WTC11 (cell line): ENCODE measurements around the gene MYH9. TPM values are rescaled to one million over a fixed set of nuclear protein-coding genes. Genes with fewer than 3 reads are reported as not detected.

Experiments
- ATAC-seq: fragments of 200-7000 bp; cut with Tn5 transposase; 2 replicates; pipeline ENCODE4 v1.10.0; 2021; ENCODE audit warnings: mild to moderate bottlenecking, moderate library complexity
- CTCF ChIA-PET: fragments of 300-600 bp; sonication (Branson Sonifier 250); formaldehyde crosslinking; loops from one replicate; lab custom pipeline; 2021; ENCODE audit warnings: antibody characterized with exemption; lab: Charles Lee
- POLR2A ChIA-PET: fragments of 350-600 bp; sonication (Branson Sonifier 250); formaldehyde crosslinking; loops from one replicate; lab custom pipeline; 2021; ENCODE audit warnings: antibody characterized with exemption; lab: Charles Lee
- DNase-seq: peaks from one replicate; pipeline ENCODE4 v3.0.0; 2021; ENCODE audit warnings: low spot score
- H3K27ac Mint-ChIP-seq: 2 replicates; pipeline ENCODE4 v1.8.0; 2021; ENCODE audit warnings: mixed read lengths
- H3K27me3 Mint-ChIP-seq: 2 replicates; pipeline ENCODE4 v1.8.0; 2021; ENCODE audit warnings: low read depth, mild to moderate bottlenecking, moderate library complexity, mixed read lengths
- H3K36me3 Mint-ChIP-seq: 2 replicates; pipeline ENCODE4 v1.8.0; 2021; ENCODE audit warnings: mixed read lengths
- H3K4me1 Mint-ChIP-seq: 2 replicates; pipeline ENCODE4 v1.8.0; 2022; ENCODE audit warnings: mixed read lengths
- H3K4me3 Mint-ChIP-seq: 2 replicates; pipeline ENCODE4 v1.8.0; 2021; ENCODE audit warnings: mild to moderate bottlenecking, moderate library complexity, mixed read lengths
- H3K9me3 Mint-ChIP-seq: 2 replicates; pipeline ENCODE4 v1.8.0; 2021; ENCODE audit warnings: mixed read lengths
- CBFB ChIP-seq: sonication (generic); formaldehyde crosslinking; IDR thresholded peaks from 2 replicates; pipeline ENCODE4 v1.8.1; 2022; ENCODE audit warnings: mild to moderate bottlenecking, low read depth, missing genetic modification reagents
- MXD4 ChIP-seq: fragments of 250-450 bp; sonication (Bioruptor Pico); IDR thresholded peaks from 2 replicates; pipeline ENCODE4 v1.8.0; 2021; ENCODE audit warnings: mild to moderate bottlenecking, moderate library complexity, borderline replicate concordance
- NR2C2 ChIP-seq: sonication (generic); formaldehyde crosslinking; IDR thresholded peaks from 2 replicates; pipeline ENCODE4 v1.8.0; 2022; ENCODE audit warnings: mild to moderate bottlenecking, missing genetic modification reagents
- OVOL2 ChIP-seq: fragments of 250-450 bp; sonication (Bioruptor Pico); IDR thresholded peaks from 2 replicates; pipeline ENCODE4 v1.9.0; 2021; ENCODE audit warnings: mild to moderate bottlenecking, borderline replicate concordance
- PRRX2 ChIP-seq: fragments of 250-450 bp; sonication (Bioruptor Pico); IDR thresholded peaks from 2 replicates; pipeline ENCODE4 v1.8.0; 2021; ENCODE audit warnings: mild to moderate bottlenecking
- RORB ChIP-seq: fragments of 250-450 bp; sonication (Bioruptor Pico); IDR thresholded peaks from 2 replicates; pipeline ENCODE4 v1.9.0; 2021; ENCODE audit warnings: mild to moderate bottlenecking
- ZNF138 ChIP-seq: sonication (generic); formaldehyde crosslinking; conservative IDR thresholded peaks from 2 replicates; pipeline ENCODE4 v1.8.1; 2022; ENCODE audit warnings: mild to moderate bottlenecking, moderate library complexity, missing genetic modification reagents
- ZNF219 ChIP-seq: sonication (generic); formaldehyde crosslinking; IDR thresholded peaks from 2 replicates; pipeline ENCODE4 v1.8.0; 2023; ENCODE audit warnings: missing genetic modification reagents, mild to moderate bottlenecking, borderline replicate concordance
- total RNA-seq: library from RNA; stranded (reverse); gene quantifications from 3 replicates; pipeline ENCODE4 v1.2.3, GENCODE V29; 2021
- TF ChIP-seq, protein P1 (sequence below): sonication (generic); formaldehyde crosslinking; IDR thresholded peaks from 2 replicates; pipeline ENCODE4 v1.8.1; 2023; ENCODE audit warnings: mild to moderate bottlenecking, moderate library complexity, missing genetic modification reagents
- TF ChIP-seq, protein P2 (sequence below): fragments of 250-450 bp; sonication (Bioruptor Pico); IDR thresholded peaks from 2 replicates; pipeline ENCODE4 v2.1.2; 2022; ENCODE audit warnings: mild to moderate bottlenecking, moderate library complexity
- TF ChIP-seq, protein P3 (sequence below): sonication (generic); formaldehyde crosslinking; IDR thresholded peaks from 2 replicates; pipeline ENCODE4 v1.8.1; 2023; ENCODE audit warnings: mild to moderate bottlenecking, missing genetic modification reagents, moderate library complexity
- TF ChIP-seq, protein P4 (sequence below): fragments of 250-450 bp; sonication (Bioruptor Pico); IDR thresholded peaks from 2 replicates; pipeline ENCODE4 v1.9.0; 2021; ENCODE audit warnings: moderate library complexity, mild to moderate bottlenecking, inconsistent platforms, borderline replicate concordance
- TF ChIP-seq, protein P5 (sequence below): fragments of 200-600 bp; IDR thresholded peaks from 2 replicates; pipeline ENCODE4 v1.8.0; 2022; ENCODE audit warnings: antibody characterized with exemption
- TF ChIP-seq, protein P6 (sequence below): sonication (generic); formaldehyde crosslinking; conservative IDR thresholded peaks from 2 replicates; pipeline ENCODE4 v1.8.1; 2023; ENCODE audit warnings: mild to moderate bottlenecking, low read depth, missing genetic modification reagents, moderate library complexity
- TF ChIP-seq, protein P7 (sequence below): sonication (generic); formaldehyde crosslinking; conservative IDR thresholded peaks from 2 replicates; pipeline ENCODE4 v1.8.1; 2022; ENCODE audit warnings: mild to moderate bottlenecking, missing genetic modification reagents
- TF ChIP-seq, protein P8 (sequence below): fragments of 250-450 bp; sonication (Bioruptor Pico); IDR thresholded peaks from 2 replicates; pipeline ENCODE4 v1.8.0; 2021; ENCODE audit warnings: mild to moderate bottlenecking
- TF ChIP-seq, protein P9 (sequence below): fragments of 250-450 bp; sonication (Bioruptor Pico); IDR thresholded peaks from 2 replicates; pipeline ENCODE4 v1.9.0; 2021; ENCODE audit warnings: mild to moderate bottlenecking

The MYH9 gene
- total RNA-seq, 1 experiment from 2014 or later, result 277 TPM

DNA sequence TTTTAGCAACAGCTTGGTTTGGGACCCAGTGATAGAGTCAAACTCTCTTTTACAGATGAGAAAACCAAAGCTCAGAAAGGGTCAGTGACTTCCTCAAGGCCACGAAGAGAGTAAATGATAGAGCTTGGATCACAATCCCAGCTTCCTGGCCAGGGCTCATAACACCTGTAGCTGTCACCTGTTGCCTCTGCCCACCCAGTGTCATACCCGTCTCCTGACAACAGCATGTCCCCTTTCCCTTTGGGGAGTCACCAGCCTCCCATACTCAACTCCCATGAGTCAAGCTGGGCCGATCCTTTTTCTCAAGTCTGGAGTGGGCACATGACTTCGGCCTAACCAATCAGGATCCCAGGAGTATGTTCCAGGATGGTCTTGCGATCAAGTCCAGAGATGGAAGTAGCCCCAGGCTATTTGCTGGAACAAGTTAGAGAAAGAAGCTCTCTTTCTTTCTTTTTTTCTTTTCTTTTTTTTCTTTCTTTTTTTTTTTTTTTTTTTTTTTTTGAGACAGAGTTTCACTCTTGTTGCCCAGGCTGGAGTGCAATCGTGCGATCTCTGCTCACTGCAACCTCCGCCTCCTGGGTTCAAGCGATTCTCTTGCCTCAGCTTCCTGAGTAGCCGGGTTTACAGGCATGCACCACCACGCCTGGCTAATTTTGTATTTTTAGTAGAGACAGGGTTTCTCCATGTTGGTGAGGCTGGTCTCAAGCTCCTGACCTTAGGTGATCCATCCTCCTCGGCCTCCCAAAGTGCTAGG lies 27.8 kb upstream of the MYH9 start (continued):
- TF ChIP-seq, protein P1, sequence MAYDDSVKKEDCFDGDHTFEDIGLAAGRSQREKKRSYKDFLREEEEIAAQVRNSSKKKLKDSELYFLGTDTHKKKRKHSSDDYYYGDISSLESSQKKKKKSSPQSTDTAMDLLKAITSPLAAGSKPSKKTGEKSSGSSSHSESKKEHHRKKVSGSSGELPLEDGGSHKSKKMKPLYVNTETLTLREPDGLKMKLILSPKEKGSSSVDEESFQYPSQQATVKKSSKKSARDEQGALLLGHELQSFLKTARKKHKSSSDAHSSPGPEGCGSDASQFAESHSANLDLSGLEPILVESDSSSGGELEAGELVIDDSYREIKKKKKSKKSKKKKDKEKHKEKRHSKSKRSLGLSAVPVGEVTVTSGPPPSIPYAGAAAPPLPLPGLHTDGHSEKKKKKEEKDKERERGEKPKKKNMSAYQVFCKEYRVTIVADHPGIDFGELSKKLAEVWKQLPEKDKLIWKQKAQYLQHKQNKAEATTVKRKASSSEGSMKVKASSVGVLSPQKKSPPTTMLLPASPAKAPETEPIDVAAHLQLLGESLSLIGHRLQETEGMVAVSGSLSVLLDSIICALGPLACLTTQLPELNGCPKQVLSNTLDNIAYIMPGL (CRISPR knock-in tag), result no peak
- TF ChIP-seq, protein P2, sequence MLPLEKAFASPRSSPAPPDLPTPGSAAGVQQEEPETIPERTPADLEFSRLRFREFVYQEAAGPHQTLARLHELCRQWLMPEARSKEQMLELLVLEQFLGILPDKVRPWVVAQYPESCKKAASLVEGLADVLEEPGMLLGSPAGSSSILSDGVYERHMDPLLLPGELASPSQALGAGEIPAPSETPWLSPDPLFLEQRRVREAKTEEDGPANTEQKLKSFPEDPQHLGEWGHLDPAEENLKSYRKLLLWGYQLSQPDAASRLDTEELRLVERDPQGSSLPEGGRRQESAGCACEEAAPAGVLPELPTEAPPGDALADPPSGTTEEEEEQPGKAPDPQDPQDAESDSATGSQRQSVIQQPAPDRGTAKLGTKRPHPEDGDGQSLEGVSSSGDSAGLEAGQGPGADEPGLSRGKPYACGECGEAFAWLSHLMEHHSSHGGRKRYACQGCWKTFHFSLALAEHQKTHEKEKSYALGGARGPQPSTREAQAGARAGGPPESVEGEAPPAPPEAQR (CRISPR knock-in tag), result no peak
- TF ChIP-seq RORB, result no peak
- TF ChIP-seq PRRX2 (CRISPR knock-in tag), result no peak
- TF ChIP-seq, protein P3, sequence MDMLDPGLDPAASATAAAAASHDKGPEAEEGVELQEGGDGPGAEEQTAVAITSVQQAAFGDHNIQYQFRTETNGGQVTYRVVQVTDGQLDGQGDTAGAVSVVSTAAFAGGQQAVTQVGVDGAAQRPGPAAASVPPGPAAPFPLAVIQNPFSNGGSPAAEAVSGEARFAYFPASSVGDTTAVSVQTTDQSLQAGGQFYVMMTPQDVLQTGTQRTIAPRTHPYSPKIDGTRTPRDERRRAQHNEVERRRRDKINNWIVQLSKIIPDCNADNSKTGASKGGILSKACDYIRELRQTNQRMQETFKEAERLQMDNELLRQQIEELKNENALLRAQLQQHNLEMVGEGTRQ (CRISPR knock-in tag), result peak; percentile 85
- no peak for TF ChIP-seq ZNF138 (CRISPR knock-in tag)
- no peak for TF ChIP-seq CBFB (CRISPR knock-in tag)
- TF ChIP-seq, protein P4, sequence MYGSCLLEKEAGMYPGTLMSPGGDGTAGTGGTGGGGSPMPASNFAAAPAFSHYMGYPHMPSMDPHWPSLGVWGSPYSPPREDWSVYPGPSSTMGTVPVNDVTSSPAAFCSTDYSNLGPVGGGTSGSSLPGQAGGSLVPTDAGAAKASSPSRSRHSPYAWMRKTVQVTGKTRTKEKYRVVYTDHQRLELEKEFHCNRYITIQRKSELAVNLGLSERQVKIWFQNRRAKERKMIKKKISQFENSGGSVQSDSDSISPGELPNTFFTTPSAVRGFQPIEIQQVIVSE (CRISPR knock-in tag), result no peak

DNA sequence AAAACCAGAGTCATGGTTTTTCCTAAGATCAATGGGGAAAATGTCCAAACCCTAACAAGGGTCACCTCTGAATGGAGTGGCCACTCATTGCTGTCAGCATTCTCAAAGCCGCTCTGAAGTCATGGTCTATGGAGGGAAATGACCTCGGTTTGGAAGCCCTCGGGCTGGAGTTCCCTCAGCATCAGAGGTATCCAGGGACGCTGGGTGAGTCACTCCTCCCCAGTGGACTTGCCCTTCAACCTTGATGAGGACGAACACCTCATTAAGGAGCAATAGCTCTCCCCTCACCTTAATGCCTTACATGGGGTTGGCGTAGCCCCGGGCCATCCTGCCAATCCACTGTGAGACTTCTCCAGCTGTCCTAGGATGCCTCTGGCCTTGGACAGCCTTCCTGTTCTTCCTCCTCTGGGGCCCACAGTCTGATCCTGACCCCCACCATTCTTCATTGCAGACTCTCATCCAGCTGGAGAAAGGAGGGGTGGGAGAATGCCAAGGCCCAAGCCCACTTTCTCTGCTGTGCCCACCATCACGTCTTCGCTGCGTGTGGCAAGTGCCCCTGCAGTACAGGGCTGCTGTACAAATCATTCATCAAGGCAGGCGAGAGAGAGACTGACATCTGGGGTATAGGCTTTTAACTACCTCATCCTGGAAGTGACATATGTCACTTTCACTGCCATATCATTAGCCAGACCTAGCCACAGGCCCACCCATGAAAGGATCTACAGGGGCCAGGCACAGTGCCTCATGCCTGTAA lies 25.4 kb upstream of the MYH9 start:
- CTCF ChIA-PET, result no interaction called here

More for the DNA sequence above, 25.4 kb upstream of the MYH9 start:
- H3K9me3 Mint-ChIP-seq, result no peaks in the 10 kb centered on the region
- no peak for ATAC-seq
- no peak for DNase-seq
- TF ChIP-seq ZNF219 (CRISPR knock-in tag), result no peak
- TF ChIP-seq, protein P5, sequence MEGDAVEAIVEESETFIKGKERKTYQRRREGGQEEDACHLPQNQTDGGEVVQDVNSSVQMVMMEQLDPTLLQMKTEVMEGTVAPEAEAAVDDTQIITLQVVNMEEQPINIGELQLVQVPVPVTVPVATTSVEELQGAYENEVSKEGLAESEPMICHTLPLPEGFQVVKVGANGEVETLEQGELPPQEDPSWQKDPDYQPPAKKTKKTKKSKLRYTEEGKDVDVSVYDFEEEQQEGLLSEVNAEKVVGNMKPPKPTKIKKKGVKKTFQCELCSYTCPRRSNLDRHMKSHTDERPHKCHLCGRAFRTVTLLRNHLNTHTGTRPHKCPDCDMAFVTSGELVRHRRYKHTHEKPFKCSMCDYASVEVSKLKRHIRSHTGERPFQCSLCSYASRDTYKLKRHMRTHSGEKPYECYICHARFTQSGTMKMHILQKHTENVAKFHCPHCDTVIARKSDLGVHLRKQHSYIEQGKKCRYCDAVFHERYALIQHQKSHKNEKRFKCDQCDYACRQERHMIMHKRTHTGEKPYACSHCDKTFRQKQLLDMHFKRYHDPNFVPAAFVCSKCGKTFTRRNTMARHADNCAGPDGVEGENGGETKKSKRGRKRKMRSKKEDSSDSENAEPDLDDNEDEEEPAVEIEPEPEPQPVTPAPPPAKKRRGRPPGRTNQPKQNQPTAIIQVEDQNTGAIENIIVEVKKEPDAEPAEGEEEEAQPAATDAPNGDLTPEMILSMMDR, result no peak
- TF ChIP-seq CBFB (CRISPR knock-in tag), result no peak
- no peak for TF ChIP-seq RORB
- TF ChIP-seq, protein P6, sequence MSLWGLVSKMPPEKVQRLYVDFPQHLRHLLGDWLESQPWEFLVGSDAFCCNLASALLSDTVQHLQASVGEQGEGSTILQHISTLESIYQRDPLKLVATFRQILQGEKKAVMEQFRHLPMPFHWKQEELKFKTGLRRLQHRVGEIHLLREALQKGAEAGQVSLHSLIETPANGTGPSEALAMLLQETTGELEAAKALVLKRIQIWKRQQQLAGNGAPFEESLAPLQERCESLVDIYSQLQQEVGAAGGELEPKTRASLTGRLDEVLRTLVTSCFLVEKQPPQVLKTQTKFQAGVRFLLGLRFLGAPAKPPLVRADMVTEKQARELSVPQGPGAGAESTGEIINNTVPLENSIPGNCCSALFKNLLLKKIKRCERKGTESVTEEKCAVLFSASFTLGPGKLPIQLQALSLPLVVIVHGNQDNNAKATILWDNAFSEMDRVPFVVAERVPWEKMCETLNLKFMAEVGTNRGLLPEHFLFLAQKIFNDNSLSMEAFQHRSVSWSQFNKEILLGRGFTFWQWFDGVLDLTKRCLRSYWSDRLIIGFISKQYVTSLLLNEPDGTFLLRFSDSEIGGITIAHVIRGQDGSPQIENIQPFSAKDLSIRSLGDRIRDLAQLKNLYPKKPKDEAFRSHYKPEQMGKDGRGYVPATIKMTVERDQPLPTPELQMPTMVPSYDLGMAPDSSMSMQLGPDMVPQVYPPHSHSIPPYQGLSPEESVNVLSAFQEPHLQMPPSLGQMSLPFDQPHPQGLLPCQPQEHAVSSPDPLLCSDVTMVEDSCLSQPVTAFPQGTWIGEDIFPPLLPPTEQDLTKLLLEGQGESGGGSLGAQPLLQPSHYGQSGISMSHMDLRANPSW (CRISPR knock-in tag), result no peak
- TF ChIP-seq NR2C2 (CRISPR knock-in tag), result no peak
- TF ChIP-seq OVOL2, result no peak
- TF ChIP-seq, protein P7, sequence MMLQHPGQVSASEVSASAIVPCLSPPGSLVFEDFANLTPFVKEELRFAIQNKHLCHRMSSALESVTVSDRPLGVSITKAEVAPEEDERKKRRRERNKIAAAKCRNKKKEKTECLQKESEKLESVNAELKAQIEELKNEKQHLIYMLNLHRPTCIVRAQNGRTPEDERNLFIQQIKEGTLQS (CRISPR knock-in tag), result no peak
- TF ChIP-seq, protein P8, sequence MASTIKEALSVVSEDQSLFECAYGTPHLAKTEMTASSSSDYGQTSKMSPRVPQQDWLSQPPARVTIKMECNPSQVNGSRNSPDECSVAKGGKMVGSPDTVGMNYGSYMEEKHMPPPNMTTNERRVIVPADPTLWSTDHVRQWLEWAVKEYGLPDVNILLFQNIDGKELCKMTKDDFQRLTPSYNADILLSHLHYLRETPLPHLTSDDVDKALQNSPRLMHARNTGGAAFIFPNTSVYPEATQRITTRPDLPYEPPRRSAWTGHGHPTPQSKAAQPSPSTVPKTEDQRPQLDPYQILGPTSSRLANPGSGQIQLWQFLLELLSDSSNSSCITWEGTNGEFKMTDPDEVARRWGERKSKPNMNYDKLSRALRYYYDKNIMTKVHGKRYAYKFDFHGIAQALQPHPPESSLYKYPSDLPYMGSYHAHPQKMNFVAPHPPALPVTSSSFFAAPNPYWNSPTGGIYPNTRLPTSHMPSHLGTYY, result no peak
- TF ChIP-seq, protein P9, sequence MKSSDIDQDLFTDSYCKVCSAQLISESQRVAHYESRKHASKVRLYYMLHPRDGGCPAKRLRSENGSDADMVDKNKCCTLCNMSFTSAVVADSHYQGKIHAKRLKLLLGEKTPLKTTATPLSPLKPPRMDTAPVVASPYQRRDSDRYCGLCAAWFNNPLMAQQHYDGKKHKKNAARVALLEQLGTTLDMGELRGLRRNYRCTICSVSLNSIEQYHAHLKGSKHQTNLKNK (CRISPR knock-in tag), result no peak
- TF ChIP-seq MXD4, result no peak
- TF ChIP-seq, all 79 proteins: peak for 0
- peaks cover 15% of the 10 kb centered on the region for H3K4me1 Mint-ChIP-seq
- H3K4me3 Mint-ChIP-seq, result no peak overlapping the region
- H3K36me3 Mint-ChIP-seq, result no peaks in the 10 kb centered on the region
- no peaks in the 10 kb centered on the region for H3K27me3 Mint-ChIP-seq
- POLR2A ChIA-PET, result interaction anchor here (0.6 kb wide), 1 partner anchor 83 kb away, joined by 5 read pairs; no protein-coding TSS in a partner anchor
- H3K27ac Mint-ChIP-seq, result no peak overlapping the region
